LNCaP clone FGC (cell line): ENCODE results near the gene MT2A.

Experiments
- DNase-seq: peaks from one replicate; pipeline ENCODE4 v3.0.0-alpha.2; 2011; ENCODE audit warnings: low read depth
- H3K4me3 ChIP-seq: 2 replicates; pipeline ENCODE4 v1.5.1; 2011; ENCODE audit warnings: mild to moderate bottlenecking, low read depth, low read length, control low read depth
- CTCF ChIP-seq: IDR thresholded peaks from 2 replicates; pipeline ENCODE4 v1.5.1; 2012; ENCODE audit warnings: mild to moderate bottlenecking; ENCODE audit not compliant: control insufficient read depth, insufficient read depth; ENCODE audit errors: extremely low read depth

MT2A gene

DNA sequence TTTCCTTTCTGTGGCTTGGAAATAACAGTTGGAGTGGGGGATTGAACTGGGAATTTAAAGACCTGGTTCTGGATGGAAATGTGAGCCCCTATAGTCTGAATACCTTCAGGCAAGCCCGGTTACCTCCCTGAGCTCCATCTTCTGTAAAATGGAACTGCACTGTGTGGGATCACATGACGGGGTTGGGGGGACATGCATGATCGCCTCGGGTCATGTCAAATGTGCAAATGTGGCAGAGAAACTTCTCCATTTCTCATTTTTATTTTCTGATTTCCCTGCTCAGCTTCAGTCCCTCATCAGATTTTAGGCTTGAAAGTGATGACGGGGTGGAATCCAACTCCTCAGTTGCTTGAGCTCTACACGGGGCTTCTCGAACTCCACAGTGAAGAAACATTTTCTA, 44.8 kb downstream of the MT2A start:
- DNase-seq = no peak
- TF ChIP-seq CTCF = no peak
- H3K4me3 ChIP-seq = no peak overlapping the region

DNA sequence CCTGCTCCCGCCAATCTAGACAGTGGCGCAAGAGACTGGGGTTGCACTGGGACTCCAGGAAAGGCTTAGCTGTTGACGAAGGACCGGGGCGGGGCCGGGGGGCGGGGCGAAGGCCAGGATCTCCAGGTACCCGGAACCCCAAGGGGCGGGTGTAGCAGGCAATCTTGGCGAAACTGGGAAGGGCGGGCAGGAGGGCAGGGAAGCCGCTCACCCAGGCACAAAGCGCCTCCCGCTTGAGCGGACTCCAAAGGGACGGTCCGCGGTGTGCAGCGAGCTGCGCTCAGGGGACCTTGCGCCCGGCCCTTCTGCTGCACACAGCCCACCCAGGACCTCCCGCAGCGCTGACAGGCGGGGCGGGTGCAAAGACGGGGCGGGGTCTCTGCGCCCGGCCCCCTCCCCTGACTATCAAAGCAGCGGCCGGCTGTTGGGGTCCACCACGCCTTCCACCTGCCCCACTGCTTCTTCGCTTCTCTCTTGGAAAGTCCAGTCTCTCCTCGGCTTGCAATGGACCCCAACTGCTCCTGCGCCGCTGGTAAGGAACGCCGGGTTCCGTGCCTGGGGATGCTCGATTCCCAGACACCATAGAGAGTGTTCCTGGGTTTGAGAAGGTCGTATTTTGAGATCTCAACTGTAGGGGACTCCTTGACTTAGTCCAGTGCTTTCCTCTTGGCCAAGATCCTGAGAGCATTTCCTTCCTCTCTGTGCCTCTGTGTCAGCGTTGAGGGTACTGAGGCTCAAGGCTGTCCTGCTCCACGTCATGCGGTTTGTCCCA, 49.4 kb downstream of the MT2A start, which contains the start of gene MT1F:
Gene MT1F (plus strand): TSS at position 405 of the 772 bp plus-strand sequence. CDS start 100 bp downstream, at position 505.
- no peak for TF ChIP-seq CTCF
- peak within 1 kb of the TSS; percentile 54 for H3K4me3 ChIP-seq
- peak; percentile 45 for DNase-seq

GRCh38 chr16:56658327-56658875, 50.0 kb downstream of the MT2A start:
- no peak for TF ChIP-seq CTCF
- no peak for DNase-seq
- peak overlapping the region; percentile 54 for H3K4me3 ChIP-seq
